Measurements from ENCODE around the gene SIK3. TPM values are rescaled to one million over a fixed set of nuclear protein-coding genes. Genes with fewer than 3 reads are reported as not detected.

SIK3 gene
- total RNA-seq, 2 donors from 2014 or later = 88.7 to 111 TPM

GRCh38 chr11:116960930-116961329, 137.3 kb downstream of the SIK3 start:
- H3K27ac Mint-ChIP-seq = no peak overlapping the region
- H3K27me3 Mint-ChIP-seq = no peaks in the 10 kb centered on the region
- DNase-seq (ENCODE audit: low spot score) (no peak), ATAC-seq (no peak)
- H3K4me1 Mint-ChIP-seq (ENCODE audit: low read depth in 2 of 2) = peaks cover 26 to 30% of the 10 kb centered on the region in 2 donors
- H3K9me3 Mint-ChIP-seq = no peaks in the 10 kb centered on the region
- H3K36me3 Mint-ChIP-seq = no peaks in the 10 kb centered on the region
- no peak overlapping the region for H3K4me3 Mint-ChIP-seq

- no peaks in the 10 kb centered on the region for H3K27me3 Mint-ChIP-seq
- no peaks in the 10 kb centered on the region for H3K36me3 Mint-ChIP-seq
- H3K4me3 Mint-ChIP-seq = no peak overlapping the region
- no peaks in the 10 kb centered on the region for H3K9me3 Mint-ChIP-seq
- DNase-seq (ENCODE audit: low spot score) = no peak
- peak overlapping the region in 1 of 2 donors; percentile 7 for H3K27ac Mint-ChIP-seq
- peaks cover 29 to 52% of the 10 kb centered on the region in 2 donors for H3K4me1 Mint-ChIP-seq (ENCODE audit: low read depth in 2 of 2)
- no peak for ATAC-seq
Measured at GRCh38 chr11:116958246-116958645, 140.0 kb downstream of the SIK3 start.

GRCh38 chr11:116955949-116956348, 142.3 kb downstream of the SIK3 start:
- H3K9me3 Mint-ChIP-seq = no peaks in the 10 kb centered on the region
- no peaks in the 10 kb centered on the region for H3K27me3 Mint-ChIP-seq
- ATAC-seq = no peak
- no peak for DNase-seq (ENCODE audit: low spot score)
- H3K4me1 Mint-ChIP-seq (ENCODE audit: low read depth in 2 of 2) = peaks cover 28 to 54% of the 10 kb centered on the region in 2 donors
- H3K36me3 Mint-ChIP-seq = no peaks in the 10 kb centered on the region
- H3K4me3 Mint-ChIP-seq = no peak overlapping the region
- H3K27ac Mint-ChIP-seq = peak overlapping the region; percentile 50 to 57

GRCh38 chr11:116955548-116955947, 142.7 kb downstream of the SIK3 start:
- H3K36me3 Mint-ChIP-seq = no peaks in the 10 kb centered on the region
- ATAC-seq (no peak), DNase-seq (ENCODE audit: low spot score) (no peak)
- H3K4me1 Mint-ChIP-seq (ENCODE audit: low read depth in 2 of 2) = peaks cover 24 to 50% of the 10 kb centered on the region in 2 donors
- no peak overlapping the region for H3K4me3 Mint-ChIP-seq
- H3K27me3 Mint-ChIP-seq = no peaks in the 10 kb centered on the region
- peak overlapping the region; percentile 50 to 57 for H3K27ac Mint-ChIP-seq
- H3K9me3 Mint-ChIP-seq = no peaks in the 10 kb centered on the region

- Mint-ChIP-seq H3K4me1 (ENCODE audit: low read depth in 2 of 2) (peaks cover 26 to 59% of the 10 kb centered on the region in 2 donors), H3K4me3 (peak overlapping the region; percentile 31), H3K27ac (peak overlapping the region; percentile 62 to 80), H3K27me3 (no peaks in the 10 kb centered on the region), H3K9me3 (no peaks in the 10 kb centered on the region), H3K36me3 (no peaks in the 10 kb centered on the region)
- DNase-seq (ENCODE audit: low spot score) (no peak), ATAC-seq (peak; percentile 66 to 72)
Measured at GRCh38 chr11:116953530-116954285, 144.5 kb downstream of the SIK3 start.

GRCh38 chr11:116951762-116952161, 146.5 kb downstream of the SIK3 start:
- ATAC-seq = no peak
- H3K4me1 Mint-ChIP-seq (ENCODE audit: low read depth in 2 of 2) = peaks cover 25 to 55% of the 10 kb centered on the region in 2 donors

GRCh38 chr11:116950210-116950609, 148.0 kb downstream of the SIK3 start:
- peaks cover 9% of the 10 kb centered on the region for H3K36me3 Mint-ChIP-seq
- peak overlapping the region; percentile 1 to 13 for H3K27ac Mint-ChIP-seq
- DNase-seq (ENCODE audit: low spot score) (no peak), ATAC-seq (no peak)
- H3K27me3 Mint-ChIP-seq = no peaks in the 10 kb centered on the region
- no peak overlapping the region for H3K4me3 Mint-ChIP-seq
- no peaks in the 10 kb centered on the region for H3K9me3 Mint-ChIP-seq
- peaks cover 29 to 50% of the 10 kb centered on the region in 2 donors for H3K4me1 Mint-ChIP-seq (ENCODE audit: low read depth in 2 of 2)

More at GRCh38 chr11:116951762-116952161, 146.5 kb downstream of the SIK3 start:
- Mint-ChIP-seq H3K4me3 (no peak overlapping the region), H3K27ac (no peak overlapping the region), H3K27me3 (no peaks in the 10 kb centered on the region), H3K36me3 (no peaks in the 10 kb centered on the region), H3K9me3 (no peaks in the 10 kb centered on the region)
- DNase-seq (ENCODE audit: low spot score) = no peak

- Mint-ChIP-seq H3K9me3 (no peaks in the 10 kb centered on the region), H3K27me3 (no peaks in the 10 kb centered on the region), H3K4me1 (ENCODE audit: low read depth in 2 of 2) (peaks cover 25 to 36% of the 10 kb centered on the region in 2 donors), H3K36me3 (peaks cover 9% of the 10 kb centered on the region), H3K4me3 (peak overlapping the region; percentile 4), H3K27ac (peak overlapping the region; percentile 13 to 26)
- DNase-seq (ENCODE audit: low spot score) = no peak
- peak; percentile 78 to 91 for ATAC-seq
Measured at GRCh38 chr11:116948391-116948790, 149.8 kb downstream of the SIK3 start.

- ATAC-seq = no peak
- Mint-ChIP-seq H3K36me3 (peaks cover 9% of the 10 kb centered on the region), H3K4me3 (no peak overlapping the region), H3K27ac (peak overlapping the region in 1 of 2 donors; percentile 5), H3K27me3 (no peaks in the 10 kb centered on the region), H3K4me1 (ENCODE audit: low read depth in 2 of 2) (peaks cover 22 to 26% of the 10 kb centered on the region in 2 donors), H3K9me3 (no peaks in the 10 kb centered on the region)
- DNase-seq (ENCODE audit: low spot score) = no peak
Measured at GRCh38 chr11:116946414-116946813, 151.8 kb downstream of the SIK3 start.

- peaks cover 6 to 7% of the 10 kb centered on the region in 2 donors for H3K4me1 Mint-ChIP-seq (ENCODE audit: low read depth in 2 of 2)
- no peaks in the 10 kb centered on the region for H3K9me3 Mint-ChIP-seq
- H3K27me3 Mint-ChIP-seq = no peaks in the 10 kb centered on the region
- H3K27ac Mint-ChIP-seq = no peak overlapping the region
- DNase-seq (ENCODE audit: low spot score) (no peak), ATAC-seq (no peak)
- peaks cover 9% of the 10 kb centered on the region for H3K36me3 Mint-ChIP-seq
- no peak overlapping the region for H3K4me3 Mint-ChIP-seq
Measured at GRCh38 chr11:116939499-116939898, 158.7 kb downstream of the SIK3 start.

- Mint-ChIP-seq H3K36me3 (peaks cover 17% of the 10 kb centered on the region), H3K9me3 (peaks cover 3% of the 10 kb centered on the region), H3K27me3 (no peaks in the 10 kb centered on the region), H3K4me3 (no peak overlapping the region), H3K4me1 (ENCODE audit: low read depth in 2 of 2) (peaks cover 12 to 14% of the 10 kb centered on the region in 2 donors), H3K27ac (no peak overlapping the region)
- no peak for DNase-seq (ENCODE audit: low spot score)
- no peak for ATAC-seq
Measured at GRCh38 chr11:116938471-116939070, 159.7 kb downstream of the SIK3 start.

GRCh38 chr11:116936754-116937446, 161.3 kb downstream of the SIK3 start:
- Mint-ChIP-seq H3K4me3 (no peak overlapping the region), H3K36me3 (peaks cover 18% of the 10 kb centered on the region), H3K27ac (peak overlapping the region in 1 of 2 donors; percentile 6), H3K27me3 (no peaks in the 10 kb centered on the region), H3K4me1 (ENCODE audit: low read depth in 2 of 2) (peaks cover 20 to 25% of the 10 kb centered on the region in 2 donors), H3K9me3 (peaks cover 4% of the 10 kb centered on the region)
- DNase-seq (ENCODE audit: low spot score) (no peak), ATAC-seq (no peak)

GRCh38 chr11:116935514-116935913, 162.7 kb downstream of the SIK3 start:
- Mint-ChIP-seq H3K27me3 (no peaks in the 10 kb centered on the region), H3K36me3 (peaks cover 18% of the 10 kb centered on the region), H3K4me3 (no peak overlapping the region), H3K27ac (no peak overlapping the region), H3K4me1 (ENCODE audit: low read depth in 2 of 2) (peaks cover 34 to 39% of the 10 kb centered on the region in 2 donors), H3K9me3 (peaks cover 6% of the 10 kb centered on the region)
- DNase-seq (ENCODE audit: low spot score) (no peak), ATAC-seq (no peak)

GRCh38 chr11:116935089-116935488, 163.1 kb downstream of the SIK3 start:
- ATAC-seq (no peak), DNase-seq (ENCODE audit: low spot score) (no peak)
- H3K4me1 Mint-ChIP-seq (ENCODE audit: low read depth in 2 of 2) = peaks cover 38 to 43% of the 10 kb centered on the region in 2 donors
- no peaks in the 10 kb centered on the region for H3K27me3 Mint-ChIP-seq
- H3K4me3 Mint-ChIP-seq = no peak overlapping the region
- H3K36me3 Mint-ChIP-seq = peaks cover 18% of the 10 kb centered on the region
- peaks cover 6% of the 10 kb centered on the region for H3K9me3 Mint-ChIP-seq
- H3K27ac Mint-ChIP-seq = no peak overlapping the region

Measured in natural killer cell treated with Interleukin-12 subunit alpha and Interleukin-12 subunit beta and Interleukin-15 and Interleukin-18, amount 100 ng/mL, for 72 hours (primary cell).